H1 (cell line): Measurements from ENCODE around the gene SLC10A6. TPM values are rescaled to one million over a fixed set of nuclear protein-coding genes. Genes with fewer than 3 reads are reported as not detected.

ENCODE experiments used
- CTCF ChIA-PET: fragments of 300-600 bp; sonication (Branson Sonifier 250); formaldehyde crosslinking; loops from one replicate; lab custom pipeline; 2021; ENCODE audit not compliant: partially characterized antibody; lab: Charles Lee
- POLR2A ChIA-PET: fragments of 300-600 bp; sonication (Branson Sonifier 250); formaldehyde crosslinking; loops from one replicate; lab custom pipeline; 2021; ENCODE audit warnings: inconsistent platforms; ENCODE audit not compliant: partially characterized antibody; lab: Charles Lee
- DNase-seq, 2 experiments: peaks; one replicate each; pipeline versions ENCODE4 v3.0.0 to v3.0.0-alpha.2; 2010 to 2022; ENCODE audit warnings: low spot score in 2 of 2, low read depth in 1 of 2, mixed read lengths in 1 of 2
- FAIRE-seq: peaks from 2 replicates; lab custom pipeline; 2011; peaks lifted over from hg19 to GRCh38; lab: Jason Lieb, UNC
- H2AFZ ChIP-seq: 2 replicates; pipeline ENCODE4 v1.8.1; 2012; ENCODE audit warnings: low read length, inconsistent platforms
- H2AK5ac ChIP-seq: 2 replicates; pipeline ENCODE4 v1.6.1; 2013; ENCODE audit warnings: low read depth, low read length
- H2BK120ac ChIP-seq: replicated peaks from 2 replicates; pipeline ENCODE3; 2013; ENCODE audit warnings: low read depth, low read length, inconsistent platforms
- H2BK12ac ChIP-seq: 2 replicates; pipeline ENCODE4 v1.6.1; 2013; ENCODE audit warnings: low read depth, low read length
- H2BK15ac ChIP-seq: 2 replicates; pipeline ENCODE4 v1.6.1; 2013; ENCODE audit warnings: low read length
- H2BK20ac ChIP-seq: 2 replicates; pipeline ENCODE4 v1.6.1; 2013; ENCODE audit warnings: low read length
- H2BK5ac ChIP-seq: 2 replicates; pipeline ENCODE4 v1.6.1; 2013; ENCODE audit warnings: low read depth, low read length
- H3K14ac ChIP-seq: 2 replicates; pipeline ENCODE4 v1.6.1; 2013; ENCODE audit warnings: inconsistent platforms; ENCODE audit not compliant: insufficient read length
- H3K18ac ChIP-seq: 2 replicates; pipeline ENCODE4 v1.6.1; 2013; ENCODE audit warnings: low read length; ENCODE audit errors: extremely low read depth
- H3K23ac ChIP-seq: 2 replicates; pipeline ENCODE4 v1.6.1; 2013; ENCODE audit warnings: inconsistent platforms; ENCODE audit not compliant: insufficient read length
- H3K23me2 ChIP-seq: 2 replicates; pipeline ENCODE4 v1.6.1; 2013; ENCODE audit warnings: low read depth, low read length
- H3K27ac ChIP-seq: 2 replicates; pipeline ENCODE4 v1.6.1; 2011; ENCODE audit warnings: low read depth, low read length, inconsistent platforms
- H3K27me3 ChIP-seq, 4 experiments: replicated peaks in 1 of 4; 1 replicate in 1 of 4; 2 replicates in 3 of 4; pipeline versions ENCODE4 v1.6.1 to v1.8.1; 2011 to 2013; ENCODE audit warnings: low read length in 3 of 4, mild to moderate bottlenecking in 3 of 4, inconsistent platforms in 2 of 4, mixed read lengths in 2 of 4, moderate library complexity in 1 of 4; ENCODE audit not compliant: control insufficient read depth in 3 of 4, insufficient read depth in 3 of 4; ENCODE audit errors: extremely low read depth in 1 of 4
- H3K36me3 ChIP-seq, 4 experiments: 2 replicates each; pipeline versions ENCODE4 v1.6.1 to v1.8.1; 2011 to 2013; ENCODE audit warnings: mild to moderate bottlenecking in 4 of 4, low read length in 3 of 4, moderate library complexity in 2 of 4, control low read depth in 1 of 4, inconsistent platforms in 1 of 4; ENCODE audit not compliant: insufficient read depth in 4 of 4, control insufficient read depth in 2 of 4
- H3K4ac ChIP-seq: replicated peaks from 2 replicates; pipeline ENCODE3; 2013; ENCODE audit warnings: low read length, low read depth, mixed read lengths, inconsistent platforms; ENCODE audit not compliant: insufficient read length
- H3K4me1 ChIP-seq, 4 experiments: replicated peaks in 1 of 4; 1 replicate in 1 of 4; 2 replicates in 3 of 4; pipeline versions ENCODE4 v1.6.1 to v1.8.1; 2011 to 2013; ENCODE audit warnings: low read length in 3 of 4, inconsistent platforms in 2 of 4, mixed read lengths in 1 of 4; ENCODE audit not compliant: insufficient read depth in 4 of 4, control insufficient read depth in 3 of 4
- H3K4me2 ChIP-seq, 2 experiments: 2 replicates each; pipeline versions ENCODE4 v1.6.1 to v1.8.1; 2011 to 2013; ENCODE audit warnings: low read depth in 2 of 2, low read length in 2 of 2, control low read depth in 1 of 2, inconsistent platforms in 1 of 2, mild to moderate bottlenecking in 1 of 2; ENCODE audit not compliant: insufficient read depth in 1 of 2
- H3K4me3 ChIP-seq, 4 experiments: fragments of 200-600, 300-600 bp in 1 of 4; sonication (generic), shearing (Covaris generic), sonication (Bioruptor Twin) in 1 of 4; 2 replicates each; pipeline versions ENCODE4 v1.5.1 to v1.8.1; 2011 to 2016; ENCODE audit warnings: low read length in 4 of 4, low read depth in 3 of 4, control low read depth in 2 of 4, inconsistent platforms in 2 of 4, mild to moderate bottlenecking in 2 of 4, mixed read lengths in 1 of 4, moderate library complexity in 1 of 4; ENCODE audit not compliant: insufficient read depth in 2 of 4; ENCODE audit errors: extremely low read depth in 1 of 4
- H3K56ac ChIP-seq: replicated peaks from 2 replicates; pipeline ENCODE3; 2013; ENCODE audit warnings: low read depth, mild to moderate bottlenecking, mixed read lengths, low read length, inconsistent platforms; ENCODE audit not compliant: insufficient read length
- H3K79me1 ChIP-seq: 2 replicates; pipeline ENCODE4 v1.6.1; 2013; ENCODE audit warnings: low read depth, low read length, control low read depth
- H3K79me2 ChIP-seq, 2 experiments: 2 replicates each; pipeline versions ENCODE4 v1.6.1 to v1.8.1; 2012 to 2013; ENCODE audit warnings: low read length in 2 of 2, mild to moderate bottlenecking in 2 of 2, inconsistent platforms in 1 of 2; ENCODE audit not compliant: insufficient read depth in 2 of 2, control insufficient read depth in 1 of 2
- H3K9ac ChIP-seq, 4 experiments: replicated peaks in 1 of 4; 1 replicate in 1 of 4; 2 replicates in 3 of 4; pipeline versions ENCODE4 v1.6.1 to v1.8.1; 2011 to 2013; ENCODE audit warnings: low read depth in 3 of 4, low read length in 3 of 4, control low read depth in 2 of 4, mild to moderate bottlenecking in 2 of 4, moderate library complexity in 2 of 4, inconsistent platforms in 1 of 4; ENCODE audit errors: extremely low read depth in 1 of 4
- H3K9me3 ChIP-seq, 2 experiments: 2 replicates each; pipeline versions ENCODE4 v1.6.1 to v1.8.1; 2012 to 2013; ENCODE audit warnings: mild to moderate bottlenecking in 2 of 2, moderate library complexity in 2 of 2, control low read depth in 1 of 2, inconsistent platforms in 1 of 2, low read depth in 1 of 2, low read length in 1 of 2, mixed read lengths in 1 of 2; ENCODE audit not compliant: insufficient read depth in 2 of 2
- H4K20me1 ChIP-seq, 2 experiments: replicated peaks in 1 of 2; 2 replicates each; pipeline versions ENCODE3 to v1.8.1; 2011 to 2013; ENCODE audit warnings: inconsistent platforms in 2 of 2, low read length in 2 of 2, mild to moderate bottlenecking in 1 of 2; ENCODE audit not compliant: insufficient read depth in 2 of 2, control insufficient read depth in 1 of 2
- H4K5ac ChIP-seq: 2 replicates; pipeline ENCODE4 v1.6.1; 2013; ENCODE audit warnings: low read length, low read depth, mixed read lengths, inconsistent platforms; ENCODE audit not compliant: insufficient read length
- H4K8ac ChIP-seq: 2 replicates; pipeline ENCODE4 v1.8.0; 2013; ENCODE audit warnings: mild to moderate bottlenecking, moderate library complexity, low read length, inconsistent platforms; ENCODE audit not compliant: insufficient read depth; ENCODE audit errors: extremely low read depth
- H4K91ac ChIP-seq: replicated peaks from 2 replicates; pipeline ENCODE3; 2013; ENCODE audit warnings: low read length, mixed read lengths, inconsistent platforms; ENCODE audit not compliant: insufficient read length
- ATF2 ChIP-seq: IDR thresholded peaks from 2 replicates; pipeline ENCODE4 v1.6.1; 2012; ENCODE audit warnings: low read length, inconsistent platforms
- E2F6 ChIP-seq: IDR thresholded peaks from 2 replicates; pipeline ENCODE4 v1.6.1; 2012; ENCODE audit warnings: inconsistent platforms
- PHF8 ChIP-seq: fragments of 200-600 bp; sonication (generic); conservative IDR thresholded peaks from 2 replicates; pipeline ENCODE4 v1.7.1; 2012; ENCODE audit warnings: low read depth, mild to moderate bottlenecking, inconsistent platforms, low read length, moderate library complexity
- SAP30 ChIP-seq: fragments of 300-600 bp; sonication (generic); IDR thresholded peaks from 2 replicates; pipeline ENCODE4 v1.7.1; 2012; ENCODE audit warnings: low read length, moderate library complexity, mild to moderate bottlenecking, inconsistent platforms; ENCODE audit not compliant: insufficient read depth, insufficient replicate concordance
- SIX5 ChIP-seq: IDR thresholded peaks from 2 replicates; pipeline ENCODE4 v1.6.1; 2011; ENCODE audit warnings: mild to moderate bottlenecking, low read depth, low read length
- SP1 ChIP-seq: IDR thresholded peaks from 2 replicates; pipeline ENCODE4 v1.6.1; 2011; ENCODE audit warnings: low read depth, low read length
- SRF ChIP-seq: IDR thresholded peaks from 2 replicates; pipeline ENCODE4 v1.6.1; 2011; ENCODE audit warnings: mild to moderate bottlenecking, low read depth, low read length, moderate library complexity
- SUZ12 ChIP-seq: fragments of 200-600 bp; sonication (generic); IDR thresholded peaks from 2 replicates; pipeline ENCODE4 v1.6.1; 2012; ENCODE audit warnings: mild to moderate bottlenecking, inconsistent platforms, low read length, moderate library complexity, mixed read lengths
- TBP ChIP-seq: IDR thresholded peaks from 2 replicates; pipeline ENCODE4 v1.6.1; 2011; ENCODE audit warnings: low read depth, low read length, improper control_type of control experiment
- USF2 ChIP-seq: IDR thresholded peaks from 2 replicates; pipeline ENCODE4 v1.6.1; 2011; ENCODE audit warnings: low read length, improper control_type of control experiment
- WGBS, 2 experiments: shearing (Covaris generic) in 1 of 2; methylation state at CpG; one replicate each; pipeline versions ENCODE4 v1.1.6 to v1.1.7; 2013 to 2015; ENCODE audit warnings: low lambda C conversion rate in 2 of 2, mixed read lengths in 2 of 2, inconsistent platforms in 1 of 2, low coverage in 1 of 2, missing lambda C conversion rate in 1 of 2; ENCODE audit not compliant: insufficient replicate concordance in 2 of 2, insufficient coverage in 1 of 2, insufficient read length in 1 of 2; ENCODE audit errors: extremely low coverage in 1 of 2, missing lambda C conversion rate in 1 of 2; 5-methylcytosine and 5-hydroxymethylcytosine counted together
- polyA plus RNA-seq, 7 experiments: library from polyadenylated mRNA; depleted of rRNA in 3 of 7; stranded (reverse) in 5 of 7; unstranded in 2 of 7; fragments of >200 nt in 5 of 7; fragments of 200-250 nt in 2 of 7; gene quantifications; 1 replicate in 5 of 7; 2 replicates in 1 of 7; 4 replicates in 1 of 7; pipeline versions ENCODE4 v1.2.1 to v1.2.3, GENCODE V29; 2011 to 2013; ENCODE audit warnings: missing spikeins in 2 of 7, mixed read lengths in 2 of 7
- total RNA-seq: library from RNA; stranded (reverse); fragmentation: NEBNext Ultra II Directional; extraction: Animal tissue kit (Norgen Biotek cat#: 25700); gene quantifications from 2 replicates; pipeline ENCODE4 v1.2.1, GENCODE V29; 2021

SLC10A6 gene
- total and polyA plus RNA-seq, 2 of the 8 experiments (the other 6 are each of a cell fraction or from before 2014, with no cell fraction given): not detected

- H3K79me1 ChIP-seq: no peaks in the 10 kb centered on the region
- H3K56ac ChIP-seq: no peak overlapping the region
- TF ChIP-seq TBP (no peak), SAP30 (no peak), E2F6 (no peak), ATF2 (no peak), SUZ12 (no peak), SRF (no peak), SP1 (no peak), SIX5 (no peak), PHF8 (no peak), USF2 (no peak)
- TF ChIP-seq, all 59 proteins: peak for 0
- H3K9me3 ChIP-seq: no peaks in the 10 kb centered on the region
- WGBS, 2 experiments: 96% methylated on average over 2 of the region's 2 CpGs; no CpG with 5 or more reads in 1 of the 2 experiments
- no peak overlapping the region for H3K4ac ChIP-seq
- no peak overlapping the region for H3K14ac ChIP-seq
- no peak for FAIRE-seq
- no peak overlapping the region for H2AFZ ChIP-seq
- no peaks in the 10 kb centered on the region for H3K27me3 ChIP-seq
- DNase-seq: no peak
- no peak overlapping the region for H3K18ac ChIP-seq
- H3K27ac ChIP-seq: no peak overlapping the region
- no peak overlapping the region for H3K4me3 ChIP-seq
- H4K91ac ChIP-seq: no peak overlapping the region
- H3K4me1 ChIP-seq: peaks cover 0 to 3% (median 0%) of the 10 kb centered on the region in 4 experiments; a peak in 1 of 7 replicates
- H2AK5ac ChIP-seq: no peak overlapping the region
- ChIA-PET CTCF (interaction anchor here (1.1 to 1.2 kb wide), 2 partner anchors 327 to 724 kb away, joined by 3 to 4 read pairs; no protein-coding TSS in a partner anchor), POLR2A (no interaction called here)
- H2BK120ac ChIP-seq: no peak overlapping the region
- no peaks in the 10 kb centered on the region for H3K23me2 ChIP-seq
- no peak overlapping the region for H4K5ac ChIP-seq
- no peak overlapping the region for H2BK12ac ChIP-seq
- H2BK15ac ChIP-seq: no peak overlapping the region
- no peak overlapping the region for H2BK20ac ChIP-seq
- H3K4me2 ChIP-seq: no peak overlapping the region
- no peak overlapping the region for H3K9ac ChIP-seq
- no peaks in the 10 kb centered on the region for H3K36me3 ChIP-seq
- no peaks in the 10 kb centered on the region for H4K20me1 ChIP-seq
- H2BK5ac ChIP-seq: no peak overlapping the region
- H4K8ac ChIP-seq: no peak overlapping the region
- no peak overlapping the region for H3K23ac ChIP-seq
- no peaks in the 10 kb centered on the region for H3K79me2 ChIP-seq
Observed at GRCh38 chr4:86822136-86822535, 27.0 kb downstream of the SLC10A6 start.
